OCI-LY7 (cell line): ENCODE results near the gene WDTC1. TPM values are rescaled to one million over a fixed set of nuclear protein-coding genes. Genes with fewer than 3 reads are reported as not detected.

Experiments
- BruUV-seq: library from RNA; stranded (reverse); fragments of 400-500 nt; replicated peaks from 2 replicates; lab custom pipeline; 2021; lab: Mats Ljungman, UMichigan
- CTCF ChIA-PET: fragments of 300-600 bp; sonication (Branson Sonifier 250); formaldehyde crosslinking; loops from one replicate; lab custom pipeline; 2022; ENCODE audit warnings: antibody characterized with exemption; ENCODE audit not compliant: unreplicated experiment; lab: Charles Lee
- POLR2A ChIA-PET: fragments of 300-600 bp; sonication (Branson Sonifier 250); formaldehyde crosslinking; loops from one replicate; lab custom pipeline; 2022; ENCODE audit warnings: antibody characterized with exemption; lab: Charles Lee
- DNase-seq: peaks from one replicate; pipeline ENCODE4 v3.0.0-alpha.2; 2015; ENCODE audit warnings: low spot score
- H2AFZ ChIP-seq: fragments of 200-600 bp; sonication (generic), shearing (Covaris generic); 2 replicates; pipeline ENCODE4 v1.6.1; 2014; ENCODE audit warnings: mild to moderate bottlenecking, antibody characterized with exemption, low read length, moderate library complexity
- H3K27ac ChIP-seq: fragments of 200-600 bp; sonication (generic); 2 replicates; pipeline ENCODE4 v1.5.1; 2014; ENCODE audit warnings: mixed run types, low read depth, mild to moderate bottlenecking, moderate library complexity, low read length, inconsistent platforms; ENCODE audit not compliant: poor library complexity, severe bottlenecking
- H3K36me3 ChIP-seq: fragments of 200-600 bp; sonication (generic); 2 replicates; pipeline ENCODE4 v1.6.1; 2014; ENCODE audit warnings: mild to moderate bottlenecking, antibody characterized with exemption, low read length, moderate library complexity, mixed read lengths; ENCODE audit not compliant: insufficient read depth
- H3K4me1 ChIP-seq: fragments of 200-600 bp; sonication (generic); 2 replicates; pipeline ENCODE4 v1.5.1; 2014; ENCODE audit warnings: mild to moderate bottlenecking, low read length; ENCODE audit not compliant: insufficient read depth, poor library complexity, severe bottlenecking
- H3K4me2 ChIP-seq: fragments of 200-600 bp; sonication (generic); 2 replicates; pipeline ENCODE4 v1.6.1; 2014; ENCODE audit warnings: mild to moderate bottlenecking, low read length
- H3K4me3 ChIP-seq: fragments of 200-600 bp; sonication (generic); 2 replicates; pipeline ENCODE4 v1.5.1; 2014; ENCODE audit warnings: mild to moderate bottlenecking, low read depth, low read length; ENCODE audit not compliant: poor library complexity, severe bottlenecking
- H3K79me2 ChIP-seq: fragments of 200-600 bp; sonication (generic); 2 replicates; pipeline ENCODE4 v1.6.1; 2016; ENCODE audit warnings: low read depth, mild to moderate bottlenecking, low read length, moderate library complexity, mixed read lengths; ENCODE audit not compliant: insufficient read depth
- H3K9me2 ChIP-seq: fragments of 200-600 bp; sonication (generic); 2 replicates; pipeline ENCODE4 v1.6.1; 2016; ENCODE audit warnings: mild to moderate bottlenecking, low read length, mixed read lengths; ENCODE audit not compliant: insufficient read depth
- H3K9me3 ChIP-seq: fragments of 200-600 bp; sonication (generic); 2 replicates; pipeline ENCODE4 v1.6.1; 2014; ENCODE audit warnings: mild to moderate bottlenecking, mixed run types, low read length, mixed read lengths
- H4K20me1 ChIP-seq: fragments of 200-600 bp; sonication (generic); 2 replicates; pipeline ENCODE4 v1.6.1; 2014; ENCODE audit warnings: mild to moderate bottlenecking, antibody characterized with exemption, low read length, moderate library complexity, mixed read lengths; ENCODE audit not compliant: insufficient read depth
- EZH2phosphoT487 ChIP-seq: fragments of 200-600 bp; sonication (generic); IDR thresholded peaks from 2 replicates; pipeline ENCODE4 v1.6.1; 2018; ENCODE audit warnings: low read depth, borderline replicate concordance, mild to moderate bottlenecking, mixed run types, antibody characterized with exemption, low read length, moderate library complexity, mixed read lengths
- intact Hi-C: fragments of 100-400 bp; cut with micrococcal nuclease; formaldehyde crosslinking; loops from one replicate; pipeline ENCODE4 v1.10.0; 2022; ENCODE audit not compliant: unreplicated experiment
- total RNA-seq, 2 experiments: library from RNA; depleted of rRNA in 1 of 2; stranded (reverse); fragments of >200 nt in 1 of 2; shearing (Covaris generic) in 1 of 2; gene quantifications; 2 replicates each; pipeline ENCODE4 v1.2.3, GENCODE V29; 2014 to 2022
- TF ChIP-seq, protein P1 (sequence below): fragments of 200-600 bp; sonication (generic); conservative IDR thresholded peaks from 2 replicates; pipeline ENCODE4 v1.5.1; 2014; ENCODE audit warnings: mild to moderate bottlenecking, antibody characterized with exemption, low read length, moderate library complexity, mixed read lengths

Gene WDTC1
- total RNA-seq, 2 experiments from 2014 or later = 18.2 to 27.8 TPM

DNA sequence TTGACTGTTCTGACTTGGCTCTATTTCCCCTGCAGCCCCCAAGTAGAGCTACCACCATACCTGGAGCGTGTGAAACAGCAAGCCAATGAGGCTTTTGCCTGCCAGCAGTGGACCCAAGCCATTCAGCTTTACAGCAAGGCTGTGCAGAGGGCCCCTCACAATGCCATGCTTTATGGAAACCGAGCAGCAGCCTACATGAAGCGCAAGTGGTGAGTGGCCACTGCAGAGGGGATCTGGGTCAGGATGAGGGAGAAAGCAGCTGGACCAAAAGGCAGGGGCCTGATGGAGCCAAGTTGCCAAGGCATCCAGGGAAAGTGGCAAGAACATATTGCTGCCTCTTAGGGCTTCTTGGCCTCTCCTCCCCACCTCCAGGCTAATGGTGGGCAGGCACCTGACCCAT lies 63.5 kb downstream of the WDTC1 start:
- no peaks in the 10 kb centered on the region for H4K20me1 ChIP-seq
- BruUV-seq = no TSS peak
- H3K4me3 ChIP-seq = no peak overlapping the region
- H2AFZ ChIP-seq = no peak overlapping the region
- peaks cover 9% of the 10 kb centered on the region for H3K4me1 ChIP-seq
- no peak overlapping the region for H3K27ac ChIP-seq
- H3K79me2 ChIP-seq = no peaks in the 10 kb centered on the region
- no peaks in the 10 kb centered on the region for H3K9me2 ChIP-seq
- H3K4me2 ChIP-seq = no peak overlapping the region
- DNase-seq = no peak
- TF ChIP-seq EZH2phosphoT487 = no peak
- TF ChIP-seq, protein P1, sequence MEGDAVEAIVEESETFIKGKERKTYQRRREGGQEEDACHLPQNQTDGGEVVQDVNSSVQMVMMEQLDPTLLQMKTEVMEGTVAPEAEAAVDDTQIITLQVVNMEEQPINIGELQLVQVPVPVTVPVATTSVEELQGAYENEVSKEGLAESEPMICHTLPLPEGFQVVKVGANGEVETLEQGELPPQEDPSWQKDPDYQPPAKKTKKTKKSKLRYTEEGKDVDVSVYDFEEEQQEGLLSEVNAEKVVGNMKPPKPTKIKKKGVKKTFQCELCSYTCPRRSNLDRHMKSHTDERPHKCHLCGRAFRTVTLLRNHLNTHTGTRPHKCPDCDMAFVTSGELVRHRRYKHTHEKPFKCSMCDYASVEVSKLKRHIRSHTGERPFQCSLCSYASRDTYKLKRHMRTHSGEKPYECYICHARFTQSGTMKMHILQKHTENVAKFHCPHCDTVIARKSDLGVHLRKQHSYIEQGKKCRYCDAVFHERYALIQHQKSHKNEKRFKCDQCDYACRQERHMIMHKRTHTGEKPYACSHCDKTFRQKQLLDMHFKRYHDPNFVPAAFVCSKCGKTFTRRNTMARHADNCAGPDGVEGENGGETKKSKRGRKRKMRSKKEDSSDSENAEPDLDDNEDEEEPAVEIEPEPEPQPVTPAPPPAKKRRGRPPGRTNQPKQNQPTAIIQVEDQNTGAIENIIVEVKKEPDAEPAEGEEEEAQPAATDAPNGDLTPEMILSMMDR = no peak
- POLR2A ChIA-PET = interaction anchor here (0.6 kb wide), 1 partner anchor 794 kb away, joined by 3 read pairs; no protein-coding TSS in a partner anchor
- H3K9me3 ChIP-seq = no peaks in the 10 kb centered on the region
- H3K36me3 ChIP-seq = no peaks in the 10 kb centered on the region
- intact Hi-C loops = loop anchor here (5.0 kb wide), 1 partner anchor 256 kb away; no protein-coding TSS in a partner anchor
- CTCF ChIA-PET = interaction anchor here (1.7 kb wide), 1 partner anchor 136 kb away, joined by 4 read pairs; no protein-coding TSS in a partner anchor

- no peaks in the 10 kb centered on the region for H4K20me1 ChIP-seq
- peaks cover 9% of the 10 kb centered on the region for H3K4me1 ChIP-seq
- no peak overlapping the region for H3K4me3 ChIP-seq
- H3K9me2 ChIP-seq = no peaks in the 10 kb centered on the region
- no peak for DNase-seq
- H3K36me3 ChIP-seq = no peaks in the 10 kb centered on the region
- H3K9me3 ChIP-seq = no peaks in the 10 kb centered on the region
- CTCF ChIA-PET = no interaction called here
- no peak for TF ChIP-seq EZH2phosphoT487
- TF ChIP-seq, protein P1 = no peak
- no TSS peak for BruUV-seq
- H2AFZ ChIP-seq = no peak overlapping the region
- no peak overlapping the region for H3K4me2 ChIP-seq
- intact Hi-C loops = loop anchor here (5.0 kb wide), 1 partner anchor 257 kb away; no protein-coding TSS in a partner anchor
- H3K79me2 ChIP-seq = no peaks in the 10 kb centered on the region
- no peak overlapping the region for H3K27ac ChIP-seq
- POLR2A ChIA-PET = interaction anchor here (0.6 kb wide), 2 partner anchors 183 to 1197 kb away, joined by 3 to 6 read pairs; no protein-coding TSS in a partner anchor
These were observed 64.4 kb downstream of the WDTC1 start for GRCh38 chr1:27298632-27299384.
